DMS53 treated with DMSO at 0.1 percent for 48 hours (cell line): ENCODE results near the gene BEX2.
"Not testable (repeated sequence)": the region's sequence is repeated elsewhere in the genome, so short reads cannot be mapped to it uniquely, and the experiment has no call there.

Experiments
- DNase-seq: peaks from one replicate; lab custom pipeline; 2025; ENCODE audit not compliant: unreplicated experiment; lab: John Stamatoyannopoulos, UW

The BEX2 gene

DNA sequence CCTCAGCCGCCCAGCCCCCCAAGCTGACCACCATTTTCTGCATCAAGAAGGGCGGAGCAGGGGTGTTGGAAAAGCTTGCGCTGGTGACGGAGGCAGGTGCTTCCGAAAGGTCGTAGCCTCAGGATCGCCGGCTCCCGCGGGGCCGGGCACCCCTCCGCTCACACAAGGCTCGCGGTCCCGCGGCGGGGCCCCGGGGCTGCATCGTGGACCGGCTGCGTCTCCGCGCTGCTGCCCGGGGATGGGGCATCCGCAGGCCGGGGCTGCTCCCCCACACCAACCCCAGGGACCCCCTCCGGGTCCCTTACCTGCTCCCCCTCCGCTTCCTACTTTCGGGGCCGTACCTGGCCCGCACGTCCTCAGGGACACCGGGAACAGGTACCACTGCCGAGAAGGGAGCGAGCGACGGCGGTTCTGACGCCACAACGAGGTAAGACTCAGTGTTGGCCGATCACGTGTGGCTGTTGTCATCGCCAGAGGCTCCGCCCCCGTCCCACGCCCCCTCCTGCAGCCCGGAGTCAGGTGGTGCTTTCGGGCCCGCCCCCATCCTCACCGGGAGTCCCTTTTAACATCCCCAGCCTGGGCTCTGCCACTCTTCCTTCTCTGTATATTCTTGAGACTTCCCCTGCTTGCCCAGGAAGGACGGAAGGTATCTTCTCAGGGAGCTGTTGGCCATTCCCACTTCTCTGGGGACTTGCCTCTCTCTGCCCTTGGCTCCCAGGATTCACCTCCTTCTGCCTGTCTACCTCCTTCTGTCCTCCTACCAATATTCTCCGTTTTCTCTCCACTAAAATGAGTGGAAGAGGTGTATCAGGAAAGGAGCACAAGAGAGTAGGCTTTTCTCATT lies at the start of gene BEX2:
BEX2 (minus strand) TSS at position 436 of the 844 bp plus-strand sequence. CDS start 1,014 bp downstream, outside the sequence.
- DNase-seq = peak; percentile 75

DNA sequence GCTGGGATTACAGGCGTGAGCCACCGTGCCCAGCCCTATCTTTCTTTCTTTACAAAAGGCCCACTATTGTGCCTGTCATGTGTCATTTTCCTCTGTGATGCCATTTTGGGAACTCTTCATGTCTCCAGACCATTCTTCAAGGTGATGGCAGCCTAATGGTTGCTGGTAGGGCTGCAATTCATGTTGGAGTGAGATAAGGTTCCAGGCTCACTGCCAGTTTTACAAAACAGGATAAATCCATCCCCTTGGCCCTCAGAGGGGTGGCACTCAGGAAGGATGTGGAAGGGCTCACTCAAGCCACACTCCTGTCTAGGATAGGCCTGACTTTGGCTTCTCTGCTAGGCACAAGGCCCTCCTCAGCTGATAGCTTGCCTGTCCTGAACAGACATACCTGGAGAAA lies 49.3 kb upstream of the BEX2 start:
- DNase-seq = no peak

DNA sequence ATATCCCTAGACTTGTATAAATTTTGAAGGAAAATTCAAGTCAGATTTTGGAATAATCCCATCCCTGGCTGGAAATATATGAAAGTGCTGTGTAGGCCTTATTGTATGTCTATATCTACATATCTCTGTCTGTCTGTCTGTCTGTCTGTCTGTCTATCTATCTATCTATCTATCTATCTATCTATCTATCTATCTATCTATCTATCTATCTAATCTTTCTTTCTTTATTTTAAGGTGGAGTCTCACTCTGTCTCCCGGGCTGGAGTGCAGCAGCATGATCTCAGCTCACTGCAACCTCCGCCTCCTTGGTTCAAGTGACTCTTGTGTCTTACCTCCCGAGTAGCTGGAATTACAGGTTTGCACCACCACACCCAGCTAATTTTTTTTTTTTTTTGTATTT lies 48.8 kb upstream of the BEX2 start:
- DNase-seq = not testable (repeated sequence)

DNA sequence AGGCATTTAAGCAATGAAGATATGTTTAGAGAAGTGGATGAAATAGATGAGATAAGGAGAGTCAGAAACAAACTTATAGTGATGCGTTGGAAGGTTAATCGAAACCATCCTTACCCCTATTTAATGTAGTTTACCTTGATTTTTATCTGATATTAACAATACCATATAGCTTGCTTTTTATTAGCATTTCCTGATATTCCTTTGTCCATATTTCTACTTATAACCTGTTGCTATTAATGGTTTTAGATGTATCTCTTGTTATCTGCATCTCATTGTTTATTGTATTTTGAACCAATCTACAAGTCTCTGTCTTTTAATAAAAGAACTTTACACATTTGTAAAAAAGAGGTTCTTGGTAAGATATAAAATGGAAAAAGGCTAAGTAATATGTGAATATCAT lies 47.1 kb upstream of the BEX2 start:
- DNase-seq = no peak

DNA sequence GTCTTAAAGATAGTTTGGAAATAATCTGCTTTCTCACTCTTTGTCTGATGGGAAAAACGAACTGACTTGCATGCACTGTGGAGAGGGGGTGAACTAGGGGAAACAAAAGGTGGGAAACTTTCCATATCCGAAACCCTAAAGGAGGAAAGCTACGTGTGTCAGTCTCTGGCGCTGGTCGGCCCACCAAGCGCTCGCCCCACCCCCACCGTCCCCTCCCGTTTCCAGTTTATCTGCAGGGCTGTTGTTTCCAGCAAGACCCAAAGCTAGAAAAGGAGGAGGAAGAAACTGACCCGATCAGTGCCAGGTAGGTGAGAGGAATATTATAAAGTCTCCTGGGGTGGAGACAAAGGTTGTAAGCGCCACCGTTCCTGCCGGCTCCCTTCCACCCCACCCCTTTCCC lies 46.1 kb upstream of the BEX2 start:
- DNase-seq = no peak

DNA sequence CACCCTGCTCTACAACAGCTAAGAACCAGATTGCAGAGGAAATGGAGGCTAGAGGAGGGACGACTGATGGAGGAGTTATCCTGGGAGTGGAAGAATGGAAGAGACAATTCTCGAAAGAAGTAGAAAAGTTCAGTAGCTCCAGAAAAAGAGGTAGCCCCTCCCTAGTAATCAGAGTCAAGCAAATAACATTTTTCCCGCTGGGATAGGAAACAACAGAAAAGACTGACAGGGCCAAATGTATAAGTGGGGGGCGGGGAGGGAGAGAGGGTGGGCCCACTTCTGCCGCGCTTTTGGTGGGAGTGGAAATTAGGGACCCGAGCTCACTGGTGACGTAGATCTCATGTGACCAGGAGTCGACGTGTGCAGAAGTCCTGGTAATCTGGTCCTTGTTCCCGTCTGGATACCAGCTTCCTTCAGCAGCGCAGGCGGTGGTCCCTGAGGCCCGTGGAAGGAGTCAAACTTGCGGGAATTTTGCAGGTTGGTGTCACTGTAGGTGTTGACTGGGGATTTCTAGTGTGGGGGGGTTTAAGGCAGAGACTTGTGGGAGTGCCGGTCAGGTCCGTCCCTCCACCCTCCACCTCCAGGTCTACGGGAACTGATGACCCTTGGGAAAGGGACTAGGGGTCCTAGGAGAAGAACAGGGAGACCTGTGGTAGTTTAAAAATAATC lies 45.5 kb upstream of the BEX2 start, which contains the start of gene TCEAL9:
TCEAL9 (plus strand) TSS at position 377 of the 669 bp plus-strand sequence. CDS start 1,179 bp downstream, outside the sequence.
- peak; percentile 15 for DNase-seq

DNA sequence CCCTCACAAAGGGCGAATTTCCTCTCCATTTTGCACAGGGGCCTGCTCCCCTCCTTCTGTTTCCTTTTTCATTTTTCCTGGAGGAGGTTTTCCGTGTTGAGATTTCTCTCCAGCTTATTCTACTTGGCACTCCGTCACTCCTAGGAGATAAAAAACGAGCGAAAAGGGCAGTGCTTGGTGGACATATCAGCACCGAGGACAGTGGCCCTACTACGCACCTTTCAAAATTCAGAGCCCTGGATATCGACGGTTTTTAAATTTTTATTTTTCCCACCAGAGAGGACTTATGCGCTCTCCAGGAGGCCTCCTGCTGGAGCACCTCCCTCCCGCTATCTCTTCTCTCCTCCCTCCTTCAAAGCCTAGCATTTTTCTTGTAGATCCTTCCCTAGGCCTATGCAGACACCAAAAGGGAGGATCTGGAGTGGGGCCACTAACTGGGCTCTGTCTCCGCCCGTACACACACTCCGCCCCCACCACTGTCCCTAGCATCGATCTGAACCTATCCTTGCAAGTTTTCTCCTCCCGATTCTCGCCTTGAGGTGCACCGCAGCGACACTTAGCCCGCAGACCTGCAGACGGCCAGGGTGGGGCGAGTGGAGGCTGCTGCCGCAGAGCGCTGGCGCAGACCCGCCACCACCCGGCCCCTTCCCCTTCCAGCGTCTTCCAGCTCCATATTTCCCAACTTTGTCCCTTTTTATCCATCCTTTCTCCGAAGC lies 37.0 kb upstream of the BEX2 start:
- no peak for DNase-seq

DNA sequence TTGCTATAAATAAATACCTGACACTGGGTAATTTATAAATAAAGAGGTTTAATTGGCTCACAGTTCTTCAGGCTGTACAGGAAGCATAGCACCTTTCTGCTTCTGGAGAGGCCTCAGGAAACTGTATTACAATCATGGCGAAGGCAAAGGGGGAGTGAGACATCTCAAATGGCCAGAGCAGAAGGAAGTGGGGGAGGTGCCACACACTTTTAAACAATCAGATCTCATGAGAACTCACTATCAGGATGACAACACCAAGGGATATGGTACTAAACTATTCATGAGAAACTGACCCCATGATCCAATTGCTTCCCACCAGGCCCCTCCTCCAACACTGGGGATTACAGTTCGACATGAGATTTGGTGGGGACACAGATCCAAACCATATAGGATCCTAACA lies 33.8 kb upstream of the BEX2 start:
- DNase-seq = no peak

DNA sequence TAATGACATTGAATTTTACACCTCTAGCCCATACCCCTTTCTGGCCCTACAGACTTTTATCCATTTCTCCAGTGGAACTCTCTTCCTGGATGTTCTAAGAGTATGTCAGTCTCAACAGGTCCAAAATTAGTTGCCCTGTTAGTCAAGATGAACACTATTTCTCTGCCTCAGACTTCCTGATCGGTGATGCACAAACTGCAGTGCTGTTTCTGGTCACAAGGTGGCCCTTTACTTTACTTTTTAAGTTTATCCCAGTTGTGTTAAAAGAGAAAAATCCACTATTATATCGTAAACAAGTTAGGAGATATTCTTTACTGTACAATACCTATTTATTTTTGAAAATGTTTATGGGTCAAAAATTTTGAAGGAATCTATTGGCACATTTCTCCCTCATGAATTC lies 32.3 kb upstream of the BEX2 start:
- peak; percentile 17 for DNase-seq

DNA sequence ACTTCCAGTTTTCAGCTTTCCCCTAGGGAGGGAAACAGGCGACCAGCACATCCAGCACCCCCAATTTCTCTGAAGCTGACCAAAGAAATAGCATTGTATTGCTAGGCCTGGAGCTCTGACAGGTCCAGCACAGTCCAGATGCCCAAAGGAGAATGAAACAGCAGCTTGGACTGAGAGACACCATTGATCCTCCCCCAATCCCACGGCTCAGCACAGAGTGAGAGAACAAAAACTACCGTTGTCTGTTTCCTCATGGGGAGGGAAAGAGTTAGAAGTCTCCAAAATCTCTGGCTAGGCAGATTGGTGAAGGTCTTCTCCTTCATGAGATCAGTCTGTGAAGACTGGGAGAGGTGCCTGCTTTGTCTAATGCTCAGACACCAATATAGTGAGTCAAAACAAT lies 27.9 kb upstream of the BEX2 start:
- no peak for DNase-seq

DNA sequence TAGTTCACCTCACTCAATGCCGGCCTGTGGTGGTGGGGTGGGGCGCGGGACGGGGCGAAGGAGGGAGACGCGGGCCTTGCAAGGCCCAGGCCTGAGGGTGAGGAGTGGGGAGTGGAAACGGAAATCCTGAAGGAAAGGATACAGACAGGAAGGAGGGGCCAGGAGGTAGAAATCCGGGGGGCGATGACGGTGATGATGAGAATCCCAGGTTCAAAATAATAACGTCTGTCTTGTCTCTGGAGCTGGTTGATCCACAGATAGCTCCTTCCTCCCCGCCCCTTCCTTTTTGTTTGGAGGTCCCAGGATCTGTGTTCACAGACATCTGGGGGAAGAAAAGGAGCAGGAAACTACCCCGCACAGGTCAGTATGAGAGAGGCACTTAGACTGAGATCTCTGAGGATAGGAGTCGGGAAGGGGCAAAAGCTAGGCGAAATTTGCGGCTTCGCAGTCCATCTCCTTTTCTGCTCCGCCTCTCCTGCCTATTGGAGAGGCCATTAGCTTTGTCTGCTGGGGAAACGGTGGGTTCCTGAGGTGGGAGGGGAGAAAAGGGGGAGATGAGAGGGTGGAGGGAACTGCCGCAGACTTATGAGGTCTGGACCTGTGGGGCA lies 20.0 kb upstream of the BEX2 start:
- no peak for DNase-seq

DNA sequence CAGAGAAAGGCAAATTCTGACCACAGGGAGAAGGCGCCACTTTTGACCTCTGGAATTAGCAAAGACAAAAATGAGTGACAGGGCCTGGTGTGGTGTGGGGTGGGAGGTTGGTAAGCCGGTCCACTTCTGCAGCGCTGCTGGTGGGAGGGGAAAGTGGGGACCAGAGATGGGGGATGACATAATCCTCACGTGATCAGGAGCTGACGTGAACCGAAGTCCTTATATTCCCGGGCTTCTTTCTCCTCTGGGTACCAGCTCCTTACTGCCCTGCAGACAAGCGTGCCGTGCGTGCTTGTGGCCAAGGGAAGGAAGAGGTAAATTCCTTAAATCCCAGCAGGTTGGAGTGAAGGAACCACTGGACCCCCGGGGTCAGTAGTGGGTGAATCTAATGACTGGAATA lies 19.2 kb upstream of the BEX2 start, which contains the start of gene TCEAL7:
TCEAL7 (plus strand) TSS at position 249 of the 400 bp plus-strand sequence. CDS start 1,165 bp downstream, outside the sequence.
- DNase-seq = no peak

DNA sequence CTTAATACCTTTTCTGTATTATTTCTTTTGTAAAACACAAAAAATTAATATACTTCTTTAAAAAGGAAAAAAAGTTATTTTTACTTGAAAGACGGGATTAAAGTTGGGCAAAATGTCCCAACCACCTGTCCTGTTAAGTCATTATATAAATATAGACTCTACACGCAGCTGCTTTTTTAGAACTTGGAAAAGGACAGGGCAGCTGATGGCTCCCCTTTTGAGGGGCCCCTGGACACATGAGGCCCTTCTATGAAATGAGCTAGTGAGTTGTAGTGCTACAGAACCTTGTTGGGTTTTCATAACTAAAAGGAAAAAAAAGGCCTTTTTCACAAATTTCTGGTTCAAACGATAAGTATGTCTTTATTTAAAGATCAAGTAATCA lies 600 bp upstream of the BEX2 start:
- DNase-seq = no peak

DNA sequence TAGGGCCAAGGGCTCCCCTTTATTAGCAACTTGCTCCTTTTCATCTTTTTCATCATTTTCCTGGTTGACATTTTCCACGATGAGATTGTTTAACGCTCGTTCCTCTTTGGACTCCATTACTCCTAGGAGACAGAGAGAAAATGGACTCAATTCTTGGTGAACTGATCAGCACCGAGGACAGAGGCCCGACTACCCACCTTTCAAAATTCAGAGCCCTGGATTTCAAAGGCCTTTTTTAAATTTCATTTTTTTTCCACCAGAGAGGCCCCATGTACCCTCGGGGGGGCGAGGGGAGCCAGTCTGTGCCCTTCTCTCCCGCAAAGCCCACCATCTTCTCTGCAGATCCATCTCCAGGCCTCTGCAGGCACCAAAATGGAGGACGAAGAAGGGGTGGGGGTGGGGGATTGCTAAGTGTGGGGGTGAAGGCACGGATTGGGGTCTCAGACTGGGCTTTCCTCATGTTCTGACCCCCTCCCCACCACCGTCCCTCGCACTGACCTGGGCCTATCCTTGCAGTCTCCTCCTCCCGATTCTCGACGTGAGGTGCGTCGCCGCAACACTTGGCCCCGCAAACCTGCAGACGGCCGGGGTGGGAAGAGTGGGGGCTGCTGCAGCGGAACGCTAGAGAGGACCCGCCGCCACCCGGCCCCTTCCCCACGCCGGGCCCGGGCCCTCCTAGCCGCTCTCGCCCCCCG lies 783 bp downstream of the BEX2 start:
- no peak for DNase-seq

DNA sequence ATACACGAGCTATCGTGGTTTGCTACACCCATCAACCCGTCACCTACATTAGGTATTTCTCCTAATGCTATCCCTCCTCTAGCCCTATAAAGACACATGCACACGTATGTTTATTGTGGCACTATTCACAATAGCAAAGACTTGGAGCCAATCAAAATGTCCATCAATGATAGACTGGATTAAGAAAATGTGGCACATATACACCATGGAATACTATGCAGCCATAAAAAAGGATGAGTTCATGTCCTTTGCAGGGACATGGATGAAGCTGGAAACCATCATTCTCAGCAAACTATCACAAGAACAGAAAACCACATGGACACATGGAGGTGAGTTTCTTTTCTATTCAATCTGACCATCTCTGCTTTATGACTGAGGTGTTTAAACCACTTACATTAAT lies 5.1 kb downstream of the BEX2 start:
- DNase-seq = not testable (repeated sequence)

DNA sequence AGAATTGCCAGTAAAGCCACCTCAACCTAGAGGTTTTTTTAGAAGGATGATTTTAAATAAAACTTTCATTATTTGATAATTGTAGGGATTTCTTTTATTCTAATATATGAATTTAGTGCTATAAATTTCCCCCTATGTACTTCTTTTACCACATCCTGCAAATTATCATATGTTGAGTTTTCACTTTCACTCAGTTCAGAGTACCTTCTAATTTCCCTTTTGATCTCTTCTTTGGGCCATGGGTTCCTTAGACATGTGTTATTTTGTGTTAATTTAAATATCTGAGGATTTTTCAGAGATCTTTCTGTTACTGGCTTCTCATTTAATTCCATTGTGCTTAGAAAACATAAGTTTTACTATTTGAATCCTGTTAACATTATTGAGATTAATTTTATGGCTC lies 6.1 kb downstream of the BEX2 start:
- DNase-seq = no peak

DNA sequence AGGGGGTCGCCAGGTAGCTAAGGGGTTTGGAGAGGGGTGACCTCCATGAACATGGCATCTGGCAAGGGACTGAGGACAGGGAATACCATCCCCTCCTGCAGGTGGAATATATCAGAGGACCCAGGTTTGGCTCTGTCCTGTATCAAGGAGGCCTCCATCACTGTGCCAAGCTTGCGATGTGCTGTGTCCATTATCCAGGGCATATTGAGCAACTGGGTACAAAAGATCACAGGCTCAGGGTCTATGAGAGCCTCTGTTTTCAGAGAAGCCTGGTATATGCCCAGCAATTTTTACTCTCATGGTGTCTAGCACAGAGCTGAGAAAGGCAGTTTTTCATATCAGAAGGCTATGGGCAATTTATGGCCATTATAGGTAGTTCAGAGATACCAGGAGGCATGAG lies 17.7 kb downstream of the BEX2 start:
- DNase-seq = no peak

DNA sequence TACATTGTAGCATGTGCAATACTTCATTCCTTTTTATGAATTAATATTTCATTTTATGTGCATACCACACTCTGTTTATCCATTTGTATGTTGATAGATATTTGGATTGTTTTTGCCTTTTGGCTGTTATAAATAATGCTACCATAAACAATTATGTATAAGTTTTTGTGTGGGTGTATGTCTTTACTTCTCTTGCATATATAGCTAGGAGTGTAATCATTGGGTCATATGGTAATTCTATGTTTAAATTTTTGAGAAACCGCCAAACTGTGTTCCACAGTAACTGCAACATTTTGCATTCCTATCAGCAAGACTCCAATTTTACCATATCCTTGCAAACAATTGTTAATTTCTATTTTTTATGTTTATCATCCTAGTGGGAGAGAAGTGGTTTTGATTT lies 31.2 kb downstream of the BEX2 start:
- no peak for DNase-seq

DNA sequence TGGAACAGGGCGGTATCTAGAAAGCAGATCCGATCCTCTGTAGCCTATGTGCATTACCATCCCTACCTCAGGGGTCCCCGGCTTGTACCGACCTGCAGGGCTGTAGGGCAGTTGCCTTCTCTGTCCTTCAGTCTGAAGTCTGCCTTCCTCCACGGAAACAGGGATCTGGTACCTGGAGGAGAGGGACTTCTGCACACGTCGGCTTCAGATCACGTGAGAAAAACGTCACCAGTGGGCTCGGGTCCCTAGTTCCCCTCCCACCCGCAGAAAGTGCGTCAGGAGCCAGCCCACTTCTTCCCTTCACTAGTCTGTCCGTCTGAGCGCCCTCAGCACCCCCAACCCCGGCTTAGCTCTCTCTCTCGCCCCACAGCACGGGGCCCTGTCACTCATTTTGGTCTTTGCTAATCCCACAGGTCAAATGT lies 34.2 kb downstream of the BEX2 start, which contains the start of gene TCEAL5:
TCEAL5 (minus strand) TSS at position 170 of the 422 bp plus-strand sequence. CDS start 2,187 bp downstream, outside the sequence.
- no peak for DNase-seq

DNA sequence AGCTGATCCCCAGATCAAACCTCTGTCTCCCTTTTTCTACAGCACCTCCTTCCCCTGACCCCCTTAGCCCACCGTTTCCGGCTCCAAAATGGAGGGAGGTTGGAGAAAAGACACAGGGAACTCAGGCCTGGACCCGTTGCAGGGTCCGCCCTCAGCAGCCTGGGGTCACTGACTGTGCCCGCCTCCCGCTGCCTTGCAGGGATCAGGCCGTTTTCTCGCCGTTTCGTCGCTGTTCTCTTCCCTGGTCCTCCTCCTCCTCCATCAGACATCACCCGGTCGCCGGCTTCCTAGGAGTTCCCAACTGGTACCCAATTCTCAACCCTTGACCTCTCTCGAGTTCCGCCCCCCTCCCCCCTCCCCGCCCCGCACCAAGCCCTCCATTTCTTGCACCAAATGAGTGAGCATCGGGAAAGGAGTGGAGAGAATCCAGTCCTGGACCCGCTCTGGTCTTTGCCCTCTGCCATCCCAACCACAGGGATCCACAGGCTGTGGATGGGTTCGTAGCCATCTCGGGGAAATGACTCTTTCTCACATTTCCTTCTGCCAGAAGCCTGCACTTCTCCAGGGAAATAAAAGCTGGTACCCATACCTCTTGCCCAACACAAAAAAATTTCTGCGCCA lies 34.7 kb downstream of the BEX2 start:
- DNase-seq = no peak
